ENCODE data around the gene NBPF1.
"Not testable (repeated sequence)": the region's sequence is repeated elsewhere in the genome, so short reads cannot be mapped to it uniquely, and the experiment has no call there.

Gene NBPF1

GRCh38 chr1:16625497-16626408 lies 12.4 kb upstream of the NBPF1 start:
- intact Hi-C loops (cut with DNase I): no loop called here
- peak in 7 of 10 donors; percentile 1 to 94 (median 23) for DNase-seq

GRCh38 chr1:16623812-16624719 lies 10.7 kb upstream of the NBPF1 start:
- peak in 6 of 10 donors; percentile 26 to 94 (median 55) for DNase-seq
- intact Hi-C loops (cut with DNase I): not testable (repeated sequence)

GRCh38 chr1:16623337-16623736 lies 10.0 kb upstream of the NBPF1 start:
- peak in 7 of 10 donors; percentile 11 to 92 (median 31) for DNase-seq
- intact Hi-C loops (cut with DNase I): not testable (repeated sequence)

GRCh38 chr1:16621681-16622315 lies 8.4 kb upstream of the NBPF1 start:
- intact Hi-C loops (cut with DNase I): not testable (repeated sequence)
- DNase-seq: peak in 7 of 10 donors; percentile 8 to 91 (median 16)

GRCh38 chr1:16621300-16621658 lies 7.9 kb upstream of the NBPF1 start:
- DNase-seq: no peak
- intact Hi-C loops (cut with DNase I): no loop called here

- peak in 6 of 10 donors; percentile 1 to 90 (median 45) for DNase-seq
- intact Hi-C loops (cut with DNase I): not testable (repeated sequence)
These were observed 6.6 kb upstream of the NBPF1 start for GRCh38 chr1:16619803-16620501.

- intact Hi-C loops (cut with DNase I): no loop called here
- DNase-seq: peak in 8 of 10 donors; percentile 40 to 97 (median 68)
These were observed 5.4 kb upstream of the NBPF1 start for GRCh38 chr1:16618719-16619118.

GRCh38 chr1:16617778-16618580 lies 4.6 kb upstream of the NBPF1 start:
- peak in 3 of 10 donors; percentile 1 to 84 (median 8) for DNase-seq
- intact Hi-C loops (cut with DNase I): no loop called here

- intact Hi-C loops (cut with DNase I): no loop called here
- DNase-seq: peak in 6 of 10 donors; percentile 1 to 91 (median 48)
These were observed 3.8 kb upstream of the NBPF1 start for GRCh38 chr1:16617114-16617631.

GRCh38 chr1:16615253-16616252 lies 2.2 kb upstream of the NBPF1 start:
- intact Hi-C loops (cut with DNase I): no loop called here
- DNase-seq: peak in 4 of 10 donors; percentile 1 to 87 (median 34)

- intact Hi-C loops (cut with DNase I): no loop called here
These were observed 1.2 kb upstream of the NBPF1 start for GRCh38 chr1:16614361-16615252.

GRCh38 chr1:16612332-16613172 lies 812 bp downstream of the NBPF1 start:
- intact Hi-C loops (cut with DNase I): no loop called here
- DNase-seq: peak; percentile 59 to 96 (median 75)

More at GRCh38 chr1:16614361-16615252, 1.2 kb upstream of the NBPF1 start:
- peak in 4 of 10 donors; percentile 3 to 85 (median 42) for DNase-seq

GRCh38 chr1:16611981-16612331 lies 1.4 kb downstream of the NBPF1 start:
- intact Hi-C loops (cut with DNase I): not testable (repeated sequence)
- peak in 6 of 10 donors; percentile 8 to 91 (median 58) for DNase-seq

GRCh38 chr1:16611164-16611563 lies 2.2 kb downstream of the NBPF1 start:
- peak in 3 of 10 donors; percentile 8 to 81 (median 63) for DNase-seq
- intact Hi-C loops (cut with DNase I): not testable (repeated sequence)

GRCh38 chr1:16610553-16610952 lies 2.8 kb downstream of the NBPF1 start:
- DNase-seq: peak in 2 of 10 donors; percentile 9 to 52
- intact Hi-C loops (cut with DNase I): not testable (repeated sequence)

All from posterior cingulate gyrus (tissue), 11 donors.